Spleen (tissue), 7 donors: ENCODE data around the gene KIF5B.
"Not testable (repeated sequence)": the region's sequence is repeated elsewhere in the genome, so short reads cannot be mapped to it uniquely, and the experiment has no call there.

ENCODE experiments used
- POLR2A ChIP-seq, 3 donors: fragments of 450-650 bp; IDR thresholded peaks; one replicate each; pipeline ENCODE4 v1.5.1; 2017; ENCODE audit warnings: antibody characterized with exemption in 3 of 3, mild to moderate bottlenecking in 1 of 3
- POLR2AphosphoS5 ChIP-seq, 3 donors: sonication (generic); formaldehyde crosslinking; IDR thresholded peaks; one replicate each; pipeline ENCODE4 v1.5.1; 2017; ENCODE audit warnings: antibody characterized with exemption in 3 of 3
- TF ChIP-seq, protein P1 (sequence below), 11 experiments: fragments of 200-600 bp in 7 of 11; fragments of 450-650 bp in 4 of 11; sonication (generic) in 4 of 11; IDR thresholded peaks in 8 of 11; conservative IDR thresholded peaks in 3 of 11; 1 replicate in 7 of 11; 2 replicates in 4 of 11; pipeline versions ENCODE4 v1.4.0 to v1.8.0; 2016 to 2021; ENCODE audit warnings: antibody characterized with exemption in 11 of 11, inconsistent platforms in 4 of 11, mild to moderate bottlenecking in 1 of 11
- donor health status: DM: no; HTN: no; CAD: no; lungs with moderate emphysema.
- donor health status: DM: no; HTN: no; CAD: no.
- donor health status: DM: no; HTN: no; CAD: no.

DNA sequence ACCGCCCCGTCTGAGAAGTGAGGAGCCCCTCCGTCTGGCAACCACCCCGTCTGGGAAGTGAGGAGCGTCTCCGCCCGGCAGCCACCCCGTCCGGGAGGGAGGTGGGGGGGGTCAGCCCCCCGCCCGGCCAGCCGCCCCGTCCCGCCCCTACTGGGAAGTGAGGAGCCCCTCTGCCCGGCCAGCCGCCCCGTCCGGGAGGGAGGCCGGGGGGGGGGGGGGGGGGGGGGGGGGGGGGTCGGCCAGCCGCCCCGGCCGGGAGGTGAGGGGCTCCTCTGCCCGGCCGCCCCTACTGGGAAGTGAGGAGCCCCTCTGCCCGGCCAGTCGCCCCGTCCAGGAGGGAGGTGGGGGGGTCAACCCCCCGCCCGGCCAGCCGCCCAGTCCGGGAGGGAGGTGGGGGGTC is 86.4 kb downstream of the KIF5B start:
- TF ChIP-seq, protein P1, sequence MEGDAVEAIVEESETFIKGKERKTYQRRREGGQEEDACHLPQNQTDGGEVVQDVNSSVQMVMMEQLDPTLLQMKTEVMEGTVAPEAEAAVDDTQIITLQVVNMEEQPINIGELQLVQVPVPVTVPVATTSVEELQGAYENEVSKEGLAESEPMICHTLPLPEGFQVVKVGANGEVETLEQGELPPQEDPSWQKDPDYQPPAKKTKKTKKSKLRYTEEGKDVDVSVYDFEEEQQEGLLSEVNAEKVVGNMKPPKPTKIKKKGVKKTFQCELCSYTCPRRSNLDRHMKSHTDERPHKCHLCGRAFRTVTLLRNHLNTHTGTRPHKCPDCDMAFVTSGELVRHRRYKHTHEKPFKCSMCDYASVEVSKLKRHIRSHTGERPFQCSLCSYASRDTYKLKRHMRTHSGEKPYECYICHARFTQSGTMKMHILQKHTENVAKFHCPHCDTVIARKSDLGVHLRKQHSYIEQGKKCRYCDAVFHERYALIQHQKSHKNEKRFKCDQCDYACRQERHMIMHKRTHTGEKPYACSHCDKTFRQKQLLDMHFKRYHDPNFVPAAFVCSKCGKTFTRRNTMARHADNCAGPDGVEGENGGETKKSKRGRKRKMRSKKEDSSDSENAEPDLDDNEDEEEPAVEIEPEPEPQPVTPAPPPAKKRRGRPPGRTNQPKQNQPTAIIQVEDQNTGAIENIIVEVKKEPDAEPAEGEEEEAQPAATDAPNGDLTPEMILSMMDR (IDR thresholded peaks at IDR 0.05 in 8 of 11, conservative IDR thresholded peaks at IDR 0.05 in 3 of 11) = not testable (repeated sequence)
- TF ChIP-seq POLR2A, POLR2AphosphoS5 (IDR thresholded peaks at IDR 0.05): not testable (repeated sequence)
